ENCODE measurements around the gene CABP4.

CABP4 gene

DNA sequence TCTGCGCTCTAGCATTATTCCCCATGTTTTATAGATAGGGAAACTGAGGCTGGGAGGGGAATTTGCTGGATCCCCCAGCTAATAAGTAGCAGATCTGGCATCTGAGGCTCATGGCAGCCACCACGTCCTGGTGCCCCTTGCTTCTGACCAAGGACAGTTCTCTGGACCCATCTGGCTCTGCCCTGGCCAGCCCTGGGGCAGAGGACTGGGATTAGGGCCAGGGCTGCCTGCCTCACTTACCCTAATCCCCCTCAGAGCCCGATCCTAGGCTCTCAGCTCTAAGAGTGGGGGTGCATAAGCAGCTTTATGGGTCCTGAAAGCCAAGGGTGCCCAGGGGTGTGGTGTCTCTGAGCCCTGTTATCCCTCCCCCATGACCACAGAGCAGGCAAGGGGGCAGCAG lies at the start of gene CABP4:
Gene CABP4 (plus strand): TSS at position 301 of the 400 bp plus-strand sequence. CDS start 70 bp downstream, at position 371.
- DNase-seq (ENCODE audit: low spot score) = no peak

DNA sequence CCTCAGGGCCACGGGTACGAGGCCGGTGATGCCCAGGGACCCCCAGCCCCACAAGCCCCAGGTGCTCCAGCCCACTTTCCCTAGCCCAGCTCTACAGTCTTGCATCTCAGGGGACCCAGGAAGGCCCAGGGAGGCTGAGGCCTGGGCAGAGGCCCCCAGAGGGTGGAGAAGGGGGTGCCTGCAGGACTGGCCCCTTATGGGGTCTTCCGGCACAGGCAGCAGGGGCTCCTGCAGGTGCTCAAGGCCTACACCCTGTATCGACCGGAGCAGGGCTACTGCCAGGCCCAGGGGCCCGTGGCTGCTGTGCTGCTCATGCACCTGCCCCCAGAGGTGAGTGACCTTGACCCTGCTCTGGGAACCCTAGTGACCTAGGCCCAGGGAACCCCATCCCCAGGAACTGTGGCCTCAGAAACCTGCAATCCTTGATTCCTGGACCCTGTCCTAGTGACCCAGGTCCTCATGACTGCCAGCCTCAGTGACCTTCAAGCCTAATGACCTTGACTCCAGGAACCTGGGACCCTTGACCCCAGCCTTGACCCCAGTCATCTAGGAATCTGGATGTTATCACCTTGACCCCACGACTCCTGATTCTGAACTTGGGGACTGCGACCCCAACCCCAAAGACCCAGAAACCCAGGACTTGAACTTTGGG lies 49.3 kb upstream of the CABP4 start:
- no peak for DNase-seq (ENCODE audit: low spot score)

DNA sequence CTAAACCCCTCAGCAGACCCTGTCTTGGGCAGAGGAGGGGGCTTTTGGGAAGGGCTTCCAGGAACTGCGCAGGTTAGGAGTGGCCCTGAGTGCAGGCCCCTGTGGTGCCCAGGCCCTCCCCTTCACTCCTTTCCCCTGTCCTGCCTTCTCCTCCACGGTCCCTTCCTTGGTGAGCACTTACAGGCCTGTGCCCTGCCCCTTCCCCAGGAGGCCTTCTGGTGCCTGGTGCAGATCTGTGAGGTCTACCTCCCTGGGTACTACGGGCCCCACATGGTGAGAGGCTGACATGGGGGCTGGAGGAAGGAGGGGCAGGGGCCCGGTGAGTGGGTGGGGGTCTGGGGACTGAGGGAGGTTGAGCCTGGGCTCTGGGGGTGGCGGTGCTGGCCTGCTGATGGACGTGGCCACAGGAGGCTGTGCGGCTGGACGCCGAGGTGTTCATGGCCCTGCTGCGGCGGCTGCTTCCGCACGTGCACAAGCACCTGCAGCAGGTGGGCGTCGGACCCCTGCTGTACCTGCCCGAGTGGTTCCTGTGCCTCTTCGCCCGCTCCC lies 48.7 kb upstream of the CABP4 start:
- DNase-seq (ENCODE audit: low spot score) = no peak

DNA sequence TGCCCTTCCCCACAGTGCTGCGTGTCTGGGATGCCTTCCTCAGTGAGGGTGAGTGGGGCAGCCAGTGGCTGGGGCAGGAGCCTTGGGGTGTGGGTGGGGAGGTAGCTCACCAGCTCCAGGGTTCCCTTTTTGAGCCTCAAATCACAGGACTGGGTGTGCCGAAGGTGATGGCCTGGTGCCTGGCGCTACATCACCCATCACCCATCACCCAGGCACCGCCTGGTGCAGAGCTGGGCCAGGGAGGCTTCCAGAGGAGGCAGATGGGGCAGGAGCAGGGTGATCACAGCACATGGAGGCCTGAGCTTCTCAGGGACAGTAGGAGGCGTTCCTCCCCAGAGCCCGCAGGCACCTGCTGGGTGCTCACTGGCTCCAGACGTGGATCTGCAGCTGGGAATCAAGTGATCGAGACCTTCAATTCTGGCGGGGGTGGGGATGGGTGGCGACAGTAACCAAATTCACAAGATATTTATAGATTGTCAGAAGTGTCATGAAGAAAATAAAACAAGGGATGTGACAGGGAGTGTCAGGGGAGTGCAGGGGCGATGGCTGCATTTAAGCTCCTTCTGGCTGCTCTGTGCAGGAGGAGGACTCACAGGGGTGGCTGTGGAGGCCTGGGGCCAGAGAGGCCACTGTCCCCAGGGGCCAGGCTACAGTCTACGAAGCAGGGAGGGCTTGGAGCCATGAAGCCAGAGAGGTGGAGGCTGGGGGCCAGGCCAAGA lies 48.0 kb upstream of the CABP4 start:
- no peak for DNase-seq (ENCODE audit: low spot score)

DNA sequence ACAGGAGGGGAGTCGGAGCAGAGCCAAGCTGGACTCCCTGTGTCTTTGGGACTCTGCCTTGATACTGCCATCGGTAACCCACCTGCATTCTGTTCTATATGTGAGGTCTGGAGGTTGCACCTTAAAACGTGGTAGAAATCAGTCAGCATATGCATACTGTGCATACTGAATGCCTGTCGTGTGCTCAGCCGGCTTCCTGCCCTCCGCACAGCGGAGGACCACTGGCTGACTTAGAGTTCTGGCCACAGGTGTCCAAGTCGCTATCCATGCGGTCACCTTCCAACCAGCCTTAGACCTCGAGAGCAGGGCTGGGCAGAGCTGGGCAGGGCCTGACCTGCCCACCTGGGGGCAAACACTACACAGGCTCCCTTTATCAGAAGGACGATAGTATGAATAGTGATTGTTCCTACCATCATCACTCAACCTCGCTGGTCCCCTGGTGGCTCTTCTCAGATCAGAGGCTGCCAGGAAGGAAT lies 47.4 kb upstream of the CABP4 start:
- DNase-seq (ENCODE audit: low spot score) = no peak

DNA sequence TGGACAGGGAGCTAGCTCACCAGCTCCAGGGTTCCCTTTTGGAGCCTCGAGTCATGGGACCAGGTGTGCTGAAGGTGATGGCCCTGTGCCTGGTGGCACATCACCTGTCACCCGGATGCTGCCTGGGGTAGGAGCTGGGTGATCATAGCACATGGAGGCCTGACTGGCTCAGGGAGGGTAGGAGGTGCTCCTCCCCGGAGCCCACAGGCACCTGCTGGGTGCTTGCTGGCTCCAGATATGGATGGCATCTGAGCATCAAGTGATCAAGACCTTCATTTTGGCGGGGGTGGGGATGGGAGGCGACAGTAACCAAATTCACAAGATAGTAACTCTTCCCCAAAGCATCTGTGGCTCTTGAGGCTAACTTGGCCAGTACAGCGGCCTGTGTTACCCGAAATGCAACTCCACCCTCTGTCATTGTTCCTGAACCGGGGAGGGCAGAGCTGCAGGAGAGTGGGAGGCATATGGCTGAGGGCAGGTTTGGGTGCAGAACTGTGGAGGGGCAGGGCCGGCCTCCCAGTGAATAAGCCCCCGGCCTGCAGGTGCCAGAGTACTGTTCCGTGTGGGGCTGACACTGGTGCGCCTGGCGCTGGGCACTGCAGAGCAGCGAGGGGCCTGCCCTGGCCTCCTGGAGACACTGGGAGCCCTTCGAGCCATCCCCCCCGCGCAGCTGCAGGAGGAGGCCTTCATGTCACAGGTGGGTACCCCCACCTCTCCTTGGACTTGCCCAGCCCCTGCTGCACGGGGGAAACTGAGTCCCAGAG lies 46.5 kb upstream of the CABP4 start:
- DNase-seq (ENCODE audit: low spot score) = no peak

DNA sequence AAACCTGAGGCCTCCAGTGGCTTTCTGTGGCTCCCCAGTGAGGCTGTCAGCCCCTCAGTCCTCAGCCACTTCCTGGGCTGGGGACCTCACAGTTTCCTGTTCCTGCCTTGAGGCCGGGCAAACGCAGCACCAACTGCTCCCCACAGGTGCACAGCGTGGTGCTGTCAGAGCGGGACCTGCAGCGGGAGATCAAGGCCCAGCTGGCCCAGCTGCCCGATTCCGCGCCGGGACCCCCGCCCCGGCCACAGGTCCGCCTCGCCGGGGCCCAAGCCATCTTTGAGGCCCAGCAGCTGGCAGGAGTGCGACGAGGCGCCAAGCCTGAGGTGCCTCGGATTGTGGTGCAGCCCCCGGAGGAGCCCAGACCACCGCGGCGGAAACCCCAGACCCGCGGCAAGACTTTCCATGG lies 45.9 kb upstream of the CABP4 start:
- no peak for DNase-seq (ENCODE audit: low spot score)

DNA sequence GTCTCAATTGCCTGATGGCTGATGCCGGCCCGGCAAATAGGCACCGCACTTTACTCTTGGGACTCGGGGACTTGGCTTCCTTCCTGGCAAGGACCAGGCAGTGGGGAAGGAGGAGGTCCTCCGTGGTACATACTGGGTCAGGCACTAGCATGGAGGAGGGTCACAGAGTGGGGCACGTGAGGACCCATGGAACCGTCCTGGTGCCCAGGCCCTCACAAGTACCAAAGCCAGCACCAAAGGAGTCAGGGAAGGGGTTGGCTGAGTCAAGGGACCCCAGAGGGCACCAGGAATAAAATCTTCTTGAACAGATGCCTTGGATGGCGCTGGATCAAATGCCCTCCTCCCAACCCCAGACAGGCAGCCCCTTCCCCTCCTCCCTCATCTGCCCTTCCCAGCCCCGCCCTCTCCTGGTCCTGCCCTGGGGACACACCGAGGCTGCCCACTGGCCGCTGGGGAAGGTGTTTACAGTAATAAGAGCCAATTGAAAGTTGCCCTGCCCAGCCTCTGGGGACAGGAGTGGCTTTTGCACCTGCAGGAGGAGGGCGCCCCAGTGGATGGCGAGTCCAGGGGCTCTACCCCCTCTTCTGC lies 45.3 kb upstream of the CABP4 start:
- DNase-seq (ENCODE audit: low spot score) = no peak

DNA sequence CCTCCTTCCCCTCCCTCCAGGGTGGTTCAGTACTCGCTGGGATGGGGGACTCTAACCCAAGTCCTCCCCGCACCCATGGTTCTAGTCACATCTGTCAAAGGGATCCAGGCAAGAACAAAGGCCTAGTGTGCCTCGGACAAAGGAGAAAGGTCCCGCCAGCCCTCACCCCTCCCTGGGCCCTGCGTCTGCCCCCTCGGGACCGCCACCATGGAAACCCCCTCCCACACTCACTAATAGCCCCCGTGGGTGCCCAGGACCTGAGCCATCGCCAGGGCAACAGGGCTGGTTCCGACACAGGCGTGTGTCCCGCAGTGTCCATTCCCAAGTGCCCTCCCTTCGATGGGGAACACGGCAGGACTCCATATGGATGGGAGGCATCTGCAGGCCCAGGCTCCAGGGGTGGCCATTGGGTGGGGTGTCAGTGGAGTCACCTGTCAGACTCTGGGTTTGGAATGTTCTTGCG lies 44.8 kb upstream of the CABP4 start:
- DNase-seq (ENCODE audit: low spot score) = no peak

DNA sequence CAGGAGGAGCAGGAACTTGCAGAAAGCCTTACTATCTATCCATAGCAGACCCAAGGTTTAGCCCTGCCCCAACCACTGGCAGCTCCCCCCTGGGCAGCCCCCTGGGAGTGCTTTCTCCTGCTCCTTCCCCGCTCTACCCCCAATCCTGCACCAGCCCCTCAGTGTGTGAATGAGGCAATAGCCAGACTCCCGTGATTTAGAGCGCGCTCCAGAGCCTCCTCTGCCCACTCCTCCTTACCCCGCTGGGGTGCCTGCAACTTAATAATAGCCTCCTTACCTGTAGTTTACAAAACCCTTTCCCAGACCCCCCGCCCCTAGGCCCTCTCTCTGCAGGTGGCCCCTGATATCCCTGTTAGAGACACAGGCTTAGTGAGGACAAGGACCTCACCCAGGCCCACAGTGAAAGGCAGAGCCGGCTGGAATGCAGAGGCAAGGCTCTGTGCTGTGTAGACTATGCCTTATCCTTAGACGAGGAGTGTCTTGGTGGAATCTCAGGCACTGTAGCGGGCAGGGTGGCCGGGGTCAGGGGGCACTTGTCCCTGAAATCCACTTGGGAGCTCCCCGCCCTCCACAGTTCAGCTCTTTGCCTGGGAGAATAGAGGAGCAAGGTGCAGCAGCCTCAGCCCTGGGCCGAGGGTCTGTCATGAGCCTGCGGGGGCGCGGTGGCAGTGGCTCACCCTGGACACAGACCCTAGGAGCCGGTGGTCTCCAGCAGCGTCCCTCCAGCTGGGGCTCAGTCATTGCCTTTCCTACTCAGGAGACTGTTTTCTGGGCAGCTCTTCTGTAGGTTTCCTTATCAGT lies 44.0 kb upstream of the CABP4 start:
- no peak for DNase-seq (ENCODE audit: low spot score)

DNA sequence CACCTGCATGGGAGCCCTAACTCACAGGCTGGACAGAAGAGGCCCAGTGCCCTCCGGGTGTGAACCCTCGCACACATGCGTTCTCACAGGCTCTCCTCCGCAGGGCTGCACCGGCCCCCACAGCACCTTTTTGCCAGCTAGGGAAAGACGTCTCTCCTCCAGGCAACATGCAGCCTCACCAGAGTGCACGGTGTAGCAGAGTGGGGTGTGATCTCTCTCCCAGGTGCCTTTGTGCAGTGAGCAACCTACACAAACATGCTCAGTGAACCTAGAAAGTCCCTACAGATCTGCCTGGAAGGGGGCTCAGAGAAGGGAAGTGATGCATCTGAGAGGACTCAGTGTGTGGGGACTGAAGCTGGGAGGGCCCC lies 43.4 kb upstream of the CABP4 start:
- no peak for DNase-seq (ENCODE audit: low spot score)

DNA sequence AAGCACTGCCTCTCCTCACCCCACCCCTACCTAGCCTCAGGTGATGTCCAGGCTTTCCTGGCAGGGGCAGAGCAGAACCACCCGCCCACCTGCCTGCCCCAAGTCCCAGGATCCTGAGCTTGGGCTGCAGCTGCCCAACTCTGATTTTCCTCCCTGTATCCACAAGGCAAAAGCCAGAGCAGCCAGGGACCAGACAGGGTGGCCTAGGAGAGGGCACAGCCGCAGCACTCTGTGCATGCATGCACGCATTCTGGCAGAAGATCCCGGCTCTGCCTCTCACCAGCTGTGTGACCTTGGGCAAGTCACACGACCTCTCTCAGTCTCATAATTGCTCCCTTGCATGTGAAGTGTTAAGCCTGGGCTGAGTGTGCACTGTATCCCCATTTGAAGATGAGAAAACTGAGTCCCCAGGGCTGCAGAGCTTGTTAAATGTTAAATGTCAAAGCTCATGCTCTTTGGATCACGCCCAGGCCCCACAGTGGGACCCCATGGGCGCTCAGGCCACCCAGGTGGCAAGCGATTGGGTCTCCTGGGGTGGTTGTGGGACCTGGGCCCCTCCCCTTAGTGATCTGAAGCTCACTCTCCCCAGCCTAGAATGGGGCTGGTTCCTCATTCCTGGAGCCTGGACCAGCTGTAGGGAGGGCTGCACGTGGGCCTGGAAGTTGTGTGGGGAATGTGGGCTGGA lies 42.5 kb upstream of the CABP4 start:
- no peak for DNase-seq (ENCODE audit: low spot score)

DNA sequence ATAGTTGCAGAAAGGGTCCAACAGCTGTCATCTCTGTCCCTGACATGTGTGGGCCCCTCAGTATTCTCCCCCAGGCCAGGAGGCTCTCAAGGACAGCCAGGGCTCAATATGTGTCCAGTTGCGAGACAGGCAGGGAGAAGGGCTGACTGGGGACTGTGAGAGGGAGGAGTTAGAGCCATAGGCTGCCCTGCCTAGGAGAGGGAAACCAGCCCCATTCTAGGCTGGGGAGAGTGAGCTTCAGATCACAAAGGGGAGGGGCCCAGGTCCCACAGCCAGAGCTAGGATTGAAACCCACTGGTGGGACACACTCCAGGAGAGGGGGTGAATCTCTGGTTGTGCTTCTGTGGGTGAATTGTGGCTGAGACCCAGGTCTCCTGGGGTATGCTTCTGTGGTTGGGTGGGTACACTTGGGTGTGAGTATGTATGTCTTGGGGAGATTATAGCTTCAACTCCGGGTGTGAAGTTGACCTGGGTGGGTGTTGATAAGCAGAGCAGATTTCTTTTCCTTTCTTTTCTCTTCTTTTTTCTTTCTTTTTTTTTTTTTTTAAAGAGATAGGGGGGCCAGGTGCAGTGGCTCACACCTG lies 41.8 kb upstream of the CABP4 start:
- no peak for DNase-seq (ENCODE audit: low spot score)

DNA sequence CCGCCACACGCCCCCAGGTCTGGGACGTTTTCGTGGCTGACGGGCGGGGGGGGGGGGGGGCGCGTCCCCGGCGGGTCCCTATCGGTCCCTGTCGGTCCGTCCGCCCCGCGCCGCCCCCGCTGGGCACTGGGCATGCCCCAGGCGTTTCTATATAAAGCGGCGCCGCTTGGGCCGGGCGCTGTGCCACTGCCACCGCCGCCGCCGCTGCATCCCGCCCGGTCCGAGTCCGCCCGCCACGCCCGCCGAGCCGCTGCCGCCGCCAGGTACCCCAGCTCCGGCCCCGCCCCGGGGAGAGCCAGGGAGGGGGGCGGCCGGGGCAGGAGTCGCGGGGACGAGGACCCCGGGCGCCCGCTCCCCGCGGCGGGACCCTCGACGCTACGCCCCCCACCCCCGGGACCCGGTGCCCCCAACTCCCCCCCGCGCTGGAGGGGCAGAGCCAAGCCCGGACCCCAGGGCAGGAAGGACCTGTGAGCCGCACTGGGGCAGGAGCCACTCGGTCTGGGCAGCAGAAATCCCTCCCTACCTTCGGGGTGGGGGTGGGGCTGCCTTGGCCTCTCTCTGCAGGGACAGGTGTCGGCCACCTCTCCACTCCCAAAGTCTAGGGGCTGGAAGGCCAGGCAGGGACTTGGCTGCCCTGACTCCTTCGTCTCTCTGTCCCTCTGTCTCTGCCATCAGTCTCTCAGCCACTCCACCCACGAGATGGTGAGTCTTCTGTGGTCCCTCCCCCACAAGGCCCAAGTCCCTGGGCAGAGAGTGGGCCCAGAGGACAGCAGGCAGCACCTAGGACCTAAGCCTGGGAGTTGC lies 39.5 kb upstream of the CABP4 start, which contains the start of gene CARNS1:
Gene CARNS1 (plus strand): TSS at position 178 of the 804 bp plus-strand sequence. CDS start 522 bp downstream, at position 700.
- DNase-seq (ENCODE audit: low spot score) = no peak

DNA sequence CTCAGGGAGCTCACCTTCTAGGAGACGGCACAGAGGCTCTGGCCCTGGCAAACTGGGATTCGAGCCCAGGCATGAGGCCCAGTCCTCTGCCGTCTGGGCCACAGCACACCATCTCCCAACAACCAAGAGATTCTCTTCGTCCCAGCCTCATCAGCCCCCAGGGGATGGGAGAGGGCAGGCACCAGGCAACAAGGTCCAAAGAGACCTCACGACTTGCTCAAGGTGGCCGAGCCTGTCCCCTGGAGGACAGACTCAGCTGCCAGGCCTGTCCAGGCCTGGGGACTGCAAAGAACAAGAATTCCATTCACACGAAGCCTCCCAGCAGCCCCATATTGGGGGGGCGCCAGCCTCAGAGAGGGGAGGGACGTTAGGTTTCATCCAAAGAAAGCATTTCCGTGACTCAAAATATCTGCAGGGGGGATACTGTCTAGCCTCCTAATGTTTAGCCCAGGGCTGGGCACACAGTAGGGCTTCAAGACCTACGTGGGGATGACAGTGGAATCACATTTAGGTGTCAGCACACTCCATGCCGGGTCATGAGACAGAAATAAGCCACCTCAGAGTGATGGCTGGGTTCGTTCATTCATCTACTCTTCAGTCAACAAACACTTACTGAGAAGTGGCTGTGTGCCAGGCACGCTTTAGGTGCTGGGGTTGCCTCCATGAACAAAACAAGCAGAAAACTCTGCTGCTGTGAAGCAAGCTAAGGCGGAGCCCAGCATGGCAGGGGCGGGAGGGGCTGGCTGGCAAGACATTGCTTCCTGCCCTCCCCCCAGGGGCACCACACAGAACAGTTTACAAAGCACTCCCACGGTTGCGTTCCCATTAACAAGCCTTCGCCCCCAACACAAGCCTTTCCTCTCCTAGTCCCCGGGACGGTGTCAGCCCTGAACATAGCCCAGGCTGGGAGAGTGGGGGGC lies 38.5 kb upstream of the CABP4 start:
- no peak for DNase-seq (ENCODE audit: low spot score)

DNA sequence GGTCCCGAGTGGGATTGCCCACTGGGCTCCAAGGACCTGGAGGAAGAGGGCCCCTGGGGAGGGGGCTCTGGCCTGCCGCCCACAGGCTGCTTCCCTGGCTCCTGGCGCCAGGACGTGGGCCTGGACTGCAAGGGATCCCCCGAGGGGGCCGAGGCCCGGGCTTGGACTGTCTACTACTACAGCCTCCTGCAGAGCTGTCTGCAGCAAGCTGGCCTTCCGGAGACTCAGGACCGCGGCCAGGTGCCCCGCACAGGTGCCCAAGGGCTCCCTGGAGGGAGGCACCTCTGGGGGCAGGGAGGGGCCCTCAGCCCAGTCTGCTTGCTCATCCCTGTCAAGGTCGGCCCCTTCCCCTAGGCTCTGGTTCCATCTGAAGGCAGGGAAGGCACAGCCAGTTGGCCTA lies 37.7 kb upstream of the CABP4 start:
- DNase-seq (ENCODE audit: low spot score) = no peak

DNA sequence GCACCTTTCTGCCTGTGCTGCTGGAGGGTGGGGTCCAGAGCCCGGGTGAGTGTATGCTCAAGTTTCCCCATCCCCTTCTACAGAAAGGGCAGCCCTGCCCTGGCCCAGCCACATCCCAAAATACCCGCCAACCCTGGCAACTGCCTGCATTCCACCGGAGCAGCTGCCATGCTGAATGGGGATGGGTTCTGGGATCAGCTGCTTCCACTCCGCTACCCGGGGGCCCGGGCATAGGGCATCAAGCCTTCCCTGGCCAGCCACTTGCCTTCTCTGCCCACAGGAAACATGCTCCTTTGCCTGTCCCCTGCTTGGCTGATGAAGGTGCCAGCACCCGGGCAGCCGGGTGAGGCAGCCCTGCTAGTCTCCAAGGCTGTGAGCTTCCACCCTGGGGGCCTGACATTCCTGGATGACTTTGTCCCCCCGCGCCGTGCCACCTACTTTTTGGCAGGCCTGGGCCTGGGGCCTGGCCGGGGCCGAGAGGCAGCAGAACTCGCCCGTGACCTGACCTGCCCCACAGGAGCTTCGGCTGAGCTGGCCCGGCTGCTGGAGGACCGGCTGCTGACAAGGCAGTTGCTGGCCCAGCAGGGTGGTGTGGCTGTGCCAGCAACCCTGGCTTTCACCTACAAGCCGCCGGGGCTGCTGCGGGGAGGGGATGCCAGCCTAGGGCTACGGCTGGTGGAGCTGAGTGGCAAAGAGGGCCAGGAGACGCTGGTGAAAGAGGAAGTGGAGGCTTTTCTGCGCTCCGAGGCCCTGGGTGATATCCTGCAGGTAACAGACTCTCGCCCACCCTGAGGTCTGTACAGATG lies 36.5 kb upstream of the CABP4 start:
- no peak for DNase-seq (ENCODE audit: low spot score)
